ENCODE data around the gene MAP3K7.

GRCh38 chr6:90488816-90489215 lies 98.1 kb downstream of the MAP3K7 start:
- TF ChIP-seq YY1 (IDR thresholded peaks at IDR 0.05; ENCODE audit: insufficient read depth, insufficient read length) = no peak
- TF ChIP-seq ZNF274 (IDR thresholded peaks at IDR 0.05; ENCODE audit: low read depth, low read length) = no peak
- no peak for TF ChIP-seq SUZ12 (IDR thresholded peaks at IDR 0.05; ENCODE audit: extremely low read depth, insufficient read depth, insufficient read length)
